Posterior vena cava (tissue), 2 donors: ENCODE results near the gene FAM184A. TPM values are rescaled to one million over a fixed set of nuclear protein-coding genes. Genes with fewer than 3 reads are reported as not detected.

ENCODE experiments used
- DNase-seq: peaks from one replicate; pipeline ENCODE4 v3.0.0-alpha.2; 2020; ENCODE audit warnings: low spot score
- intact Hi-C, 2 donors: fragments of 100-400 bp; cut with DNase I; formaldehyde crosslinking; loops; one replicate each; pipeline versions ENCODE4 v1.14.1 to v1.14.2; 2022 to 2023
- total RNA-seq, 2 donors: library from RNA; stranded (reverse); fragmentation: NEBNext Ultra II Directional; extraction: Animal tissue kit (Norgen Biotek cat#: 25700); gene quantifications; one replicate each; pipeline ENCODE4 v1.2.1, GENCODE V29; 2021
- donor health status: DM: yes; HTN: yes; CAD: no.
- donor health status: DM: yes; HTN: yes; CAD: no.

FAM184A gene
- total RNA-seq, 2 donors from 2014 or later: 4.5 to 5.9 TPM

DNA sequence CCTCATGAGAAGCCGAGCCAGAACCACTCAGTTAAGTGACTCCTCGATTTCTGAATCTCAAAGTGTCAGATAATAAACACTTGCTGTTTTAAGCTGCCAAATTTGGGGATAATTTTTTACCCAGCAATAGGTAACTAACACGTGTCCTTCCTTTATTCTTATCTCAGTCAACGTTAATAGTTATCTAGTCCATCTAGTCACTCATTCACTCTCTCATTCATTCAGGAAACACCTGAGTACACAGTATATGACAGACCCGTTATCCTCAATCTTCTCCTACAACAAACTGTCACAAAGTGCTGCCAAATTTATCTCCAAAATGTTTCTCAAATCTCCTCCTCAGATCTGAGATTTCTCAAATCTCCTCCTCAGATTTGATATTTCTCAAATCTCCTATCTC lies 13.1 kb downstream of the FAM184A start:
- DNase-seq: no peak
- intact Hi-C loops: no loop called here

DNA sequence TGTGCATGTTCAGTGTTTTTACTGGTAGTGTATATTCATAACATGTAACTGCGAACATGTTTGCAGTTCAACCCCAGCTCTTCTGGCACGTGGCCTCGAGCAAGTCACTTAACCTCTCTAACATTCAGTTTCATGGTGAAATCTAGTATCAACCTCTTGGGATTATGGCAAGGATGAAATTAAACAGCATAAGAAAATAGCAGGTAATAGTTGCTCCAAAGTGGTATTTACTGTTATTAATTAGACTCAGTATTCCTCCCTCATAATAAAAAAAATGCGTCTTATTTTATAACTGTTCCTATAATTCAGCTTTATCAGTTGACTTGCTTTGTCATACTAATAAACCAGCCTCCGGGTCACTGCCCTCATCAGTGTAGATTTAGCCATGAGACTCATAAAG lies 15.0 kb downstream of the FAM184A start:
- intact Hi-C loops: no loop called here
- DNase-seq: no peak

DNA sequence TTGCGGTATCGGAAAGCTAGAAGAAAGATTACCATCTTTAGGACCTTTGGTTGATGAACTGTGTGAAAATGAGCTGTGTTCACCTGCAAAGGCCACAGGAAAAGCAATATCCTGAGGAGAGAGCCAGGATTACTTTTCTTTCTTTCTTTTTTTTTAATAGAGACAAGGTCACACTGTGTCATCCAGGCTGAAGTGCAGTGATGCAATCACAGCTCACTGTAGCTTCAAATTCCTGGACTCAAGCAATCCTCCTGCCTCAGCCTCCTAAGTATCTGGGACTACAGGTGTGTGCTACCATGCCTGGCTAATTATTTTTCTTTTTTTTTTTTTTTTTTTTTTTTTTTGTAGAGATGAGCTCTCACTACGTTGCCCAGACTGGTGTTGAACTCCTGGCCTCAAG lies 17.2 kb downstream of the FAM184A start:
- intact Hi-C loops: no loop called here
- DNase-seq: no peak

DNA sequence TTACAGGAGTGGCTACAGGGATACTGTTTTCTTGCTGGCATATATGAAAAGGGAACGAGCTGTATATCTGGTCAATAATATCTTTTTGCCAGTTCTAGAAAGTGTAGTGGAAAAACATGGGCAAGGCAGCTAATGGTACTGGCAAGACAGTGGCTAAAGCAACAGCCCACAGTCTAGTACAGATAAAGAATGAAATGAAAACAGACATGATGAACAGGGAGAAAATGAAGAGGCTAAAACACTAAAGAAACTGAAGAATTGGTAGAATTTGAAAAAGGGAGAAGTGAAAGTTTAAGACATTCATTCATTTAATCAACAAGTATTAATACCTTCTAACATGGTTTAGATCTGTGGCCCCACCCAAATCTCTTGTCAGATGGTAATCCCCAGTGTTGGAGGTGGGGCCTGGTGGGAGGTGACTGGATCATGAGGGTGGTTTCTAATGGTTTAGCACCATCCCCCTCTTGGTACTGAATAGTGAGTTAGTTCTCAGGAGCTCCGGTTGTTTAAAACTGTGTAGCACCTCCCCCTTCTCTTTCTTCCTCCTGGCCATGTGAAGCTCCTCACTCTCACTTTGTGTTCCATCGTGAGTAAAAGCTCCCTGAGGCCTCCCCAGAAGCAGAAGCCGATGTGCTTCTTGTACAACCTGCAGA lies 18.1 kb downstream of the FAM184A start:
- DNase-seq: no peak
- intact Hi-C loops: no loop called here

DNA sequence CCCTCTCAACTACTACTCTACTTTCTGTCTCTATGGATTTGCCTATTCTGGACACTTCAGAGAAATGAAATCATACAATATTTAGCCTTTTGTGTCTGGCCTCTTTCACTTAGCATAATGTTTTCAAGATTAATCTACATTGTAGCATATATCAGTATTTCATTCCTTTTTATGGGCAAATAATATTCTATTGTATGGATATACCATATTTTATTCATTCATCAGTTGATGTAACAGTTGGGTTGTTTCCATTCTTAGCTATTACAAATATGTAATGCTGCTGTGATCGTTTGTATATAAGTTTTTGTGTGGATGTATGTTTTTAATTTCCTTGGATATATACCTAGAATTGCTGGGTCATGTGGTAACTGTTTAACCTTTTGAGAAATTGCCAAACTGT lies 23.4 kb downstream of the FAM184A start:
- intact Hi-C loops: no loop called here
- DNase-seq: no peak

DNA sequence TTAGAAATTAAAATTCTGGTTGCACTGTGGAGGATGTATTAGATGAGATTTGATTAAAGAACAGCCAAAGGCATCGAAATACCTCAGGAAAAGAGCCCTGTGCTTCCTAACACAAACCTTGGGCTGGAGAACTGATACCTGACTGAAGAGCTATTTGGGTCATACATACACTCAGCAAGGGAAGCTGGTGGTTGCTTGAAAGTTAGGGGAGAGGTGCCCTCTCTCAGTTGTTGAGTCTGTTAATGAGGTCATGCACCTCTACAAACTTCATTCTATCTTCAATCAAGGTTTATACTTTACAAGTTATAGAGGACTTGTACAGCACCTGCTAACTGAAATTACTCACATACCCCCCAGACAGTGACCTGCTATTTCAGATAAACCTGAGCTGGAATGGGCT lies 25.5 kb downstream of the FAM184A start:
- intact Hi-C loops: no loop called here

DNA sequence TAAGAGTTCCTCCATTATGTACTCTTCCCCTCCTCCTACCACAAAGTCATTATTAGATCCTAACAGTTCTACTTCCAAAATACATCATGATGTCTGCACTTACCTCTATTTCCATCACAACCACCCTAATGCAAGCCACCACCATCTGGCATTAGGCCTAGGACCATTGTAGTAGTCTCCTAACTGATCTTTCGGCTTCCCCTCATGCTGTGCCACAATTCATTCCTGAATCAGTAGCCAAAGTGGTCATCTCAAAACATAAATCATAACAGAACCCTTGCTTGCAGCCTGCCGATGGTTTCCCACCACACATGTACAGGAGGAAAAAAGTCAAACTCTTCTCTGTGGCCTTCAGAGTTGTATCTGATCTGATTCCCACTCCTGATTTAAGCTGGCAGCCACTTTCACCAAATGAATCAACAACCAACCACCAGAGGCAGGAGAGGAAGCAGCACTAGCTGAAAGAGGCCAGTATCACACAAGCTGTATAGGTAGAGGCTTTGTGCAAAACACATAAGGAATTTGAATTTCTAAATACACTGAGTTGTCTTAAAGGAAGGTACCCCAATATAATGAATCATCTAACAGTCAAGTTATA lies 26.1 kb downstream of the FAM184A start:
- no peak for DNase-seq
- intact Hi-C loops: no loop called here

More for the DNA sequence above, 25.5 kb downstream of the FAM184A start:
- DNase-seq: no peak

DNA sequence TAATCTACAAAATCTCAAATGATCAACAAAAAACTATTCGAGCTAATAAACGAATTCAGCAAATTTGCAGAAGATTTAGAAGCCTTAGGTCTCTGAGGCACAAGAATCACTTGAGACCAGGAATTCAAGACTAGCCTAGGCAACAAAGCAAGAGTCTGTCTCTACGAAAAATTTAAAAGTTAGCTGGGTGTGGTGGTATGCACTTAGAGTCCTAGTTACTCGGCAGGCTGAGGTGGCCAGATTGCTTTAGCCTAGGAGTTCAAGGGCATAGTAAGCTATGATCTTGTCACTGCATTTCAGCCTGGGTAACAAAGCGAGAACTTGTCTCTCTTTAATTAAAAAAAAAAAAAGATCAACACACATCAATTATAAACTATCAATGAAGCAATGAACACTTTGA lies 34.2 kb downstream of the FAM184A start:
- DNase-seq: no peak
- intact Hi-C loops: no loop called here

DNA sequence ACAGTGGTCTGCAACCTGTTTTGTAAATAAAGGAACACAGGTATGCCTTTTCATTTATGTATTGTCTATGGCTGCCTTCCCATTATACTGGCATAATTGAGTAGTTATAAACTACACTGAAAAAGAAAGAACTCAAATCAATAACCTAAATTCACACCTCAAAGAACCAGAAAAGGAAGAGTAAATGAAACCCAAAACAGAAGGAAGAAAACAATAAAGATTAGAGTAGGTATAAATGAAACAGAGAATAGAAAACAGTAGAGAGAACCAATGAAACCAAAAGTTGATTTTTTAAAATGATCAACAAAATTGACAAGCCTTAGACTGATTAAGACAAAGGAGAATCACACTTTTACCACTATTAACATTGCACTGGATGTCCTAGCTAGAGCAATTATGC lies 34.7 kb downstream of the FAM184A start:
- intact Hi-C loops: no loop called here

DNA sequence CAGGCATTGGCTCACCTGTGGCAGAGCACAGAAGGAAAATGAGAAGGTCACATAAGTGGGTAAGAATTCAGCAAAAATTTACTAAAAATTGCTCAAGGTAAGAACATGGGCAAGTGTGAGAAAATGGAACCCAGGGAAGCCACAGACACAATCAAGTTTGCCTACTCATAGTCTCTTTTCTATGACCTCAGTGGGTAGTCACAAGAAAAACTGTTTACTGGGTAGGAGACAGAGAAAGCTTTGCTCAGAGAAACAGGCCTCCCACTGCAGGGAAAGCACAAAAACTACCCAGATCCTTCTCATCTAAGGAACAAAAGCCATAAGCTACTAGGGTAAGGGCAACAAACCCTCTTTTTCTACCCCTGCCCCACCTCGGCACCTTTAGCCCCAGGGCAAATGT lies 35.2 kb downstream of the FAM184A start:
- no peak for DNase-seq
- intact Hi-C loops: no loop called here

More for the DNA sequence above, 34.7 kb downstream of the FAM184A start:
- DNase-seq: no peak

DNA sequence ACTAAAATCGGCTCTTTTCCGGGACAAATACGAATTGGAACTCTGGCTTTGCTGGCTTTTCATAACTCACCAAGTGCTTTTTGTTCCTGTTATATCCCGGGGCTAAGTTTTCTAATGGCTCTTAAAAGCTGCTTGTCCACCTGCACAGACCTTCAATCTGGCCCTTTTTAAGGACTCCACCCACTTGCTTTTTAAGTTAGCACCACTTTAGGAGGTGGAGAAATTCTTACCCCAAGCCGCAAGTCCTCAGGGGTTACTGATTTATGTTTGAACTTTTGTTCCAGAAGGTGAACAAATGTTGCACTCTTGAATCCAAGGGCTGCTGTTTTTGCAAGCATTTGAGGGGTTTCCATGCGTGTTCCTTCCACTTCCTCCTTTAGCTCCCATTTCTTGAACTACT lies 37.8 kb downstream of the FAM184A start:
- intact Hi-C loops: no loop called here

DNA sequence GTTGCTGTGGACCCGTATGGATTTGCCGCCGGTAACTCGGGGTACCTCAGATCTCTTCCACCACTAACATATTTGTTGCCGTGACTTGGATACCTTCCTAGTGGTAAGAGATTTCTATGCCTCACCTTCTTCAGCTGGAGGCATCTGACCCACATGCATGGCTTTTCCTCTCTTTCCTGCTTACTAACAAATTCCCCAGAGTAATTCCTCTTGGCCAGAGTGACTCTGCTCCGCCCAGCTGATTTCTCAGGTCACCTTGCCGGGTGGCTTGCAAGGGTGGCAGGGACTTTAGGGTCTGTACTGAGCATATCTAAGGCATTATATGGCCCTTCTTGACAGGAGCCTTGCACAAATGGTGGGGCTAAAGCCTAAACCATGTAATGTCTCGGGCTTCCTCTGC lies 38.2 kb downstream of the FAM184A start:
- intact Hi-C loops: no loop called here
- DNase-seq: no peak

More for the DNA sequence above, 37.8 kb downstream of the FAM184A start:
- DNase-seq: no peak

DNA sequence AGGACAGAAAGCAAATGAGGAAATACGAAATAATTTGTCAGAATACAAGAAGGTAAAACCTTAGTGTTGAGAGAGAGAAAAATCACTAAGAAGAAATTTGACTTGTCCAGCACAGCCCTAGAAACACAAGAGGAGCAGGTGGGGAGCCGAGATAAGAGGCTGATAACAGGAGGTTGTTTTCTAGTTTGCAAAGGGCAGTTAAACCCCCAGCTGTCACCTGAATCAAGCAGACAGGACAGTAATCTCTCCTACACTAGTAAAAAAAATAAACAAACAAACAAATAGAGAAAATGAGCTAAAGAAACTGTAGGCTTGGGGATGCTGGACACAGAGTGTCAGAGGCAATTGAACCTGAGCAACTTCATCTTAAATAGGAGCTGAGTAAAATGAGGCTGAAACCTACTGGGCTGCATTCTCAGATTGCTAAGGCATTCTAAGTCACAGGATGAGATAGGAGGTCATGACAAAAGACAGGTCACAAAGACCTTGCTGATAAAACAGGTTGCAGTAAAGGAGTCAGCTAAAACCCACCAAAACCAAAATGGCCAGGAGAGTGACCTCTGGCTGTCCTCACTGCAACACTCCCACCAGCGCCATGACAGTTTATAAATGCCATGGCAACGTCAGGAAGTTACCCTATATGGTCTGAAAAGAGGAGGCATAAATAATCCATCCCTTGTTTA lies 40.4 kb downstream of the FAM184A start:
- intact Hi-C loops: no loop called here
- no peak for DNase-seq

DNA sequence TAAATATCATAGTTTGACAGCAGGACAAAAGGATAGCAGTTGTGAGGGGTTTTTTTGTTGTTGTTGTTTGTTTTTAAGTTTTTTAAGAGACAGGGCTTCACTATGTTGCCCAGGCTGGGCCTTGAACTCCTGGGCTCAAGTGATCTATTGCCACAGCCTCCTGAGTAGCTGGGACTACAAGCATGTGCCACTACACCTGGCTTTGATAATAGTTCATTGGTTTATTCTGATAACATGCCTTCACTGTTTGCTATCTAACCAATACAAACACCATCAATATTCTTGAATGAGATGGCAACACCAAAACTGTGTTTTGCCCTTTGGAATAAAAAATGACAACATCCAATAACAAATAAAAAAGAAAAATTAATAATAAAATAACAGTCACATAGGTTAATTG lies 41.2 kb downstream of the FAM184A start:
- intact Hi-C loops: no loop called here
- no peak for DNase-seq

DNA sequence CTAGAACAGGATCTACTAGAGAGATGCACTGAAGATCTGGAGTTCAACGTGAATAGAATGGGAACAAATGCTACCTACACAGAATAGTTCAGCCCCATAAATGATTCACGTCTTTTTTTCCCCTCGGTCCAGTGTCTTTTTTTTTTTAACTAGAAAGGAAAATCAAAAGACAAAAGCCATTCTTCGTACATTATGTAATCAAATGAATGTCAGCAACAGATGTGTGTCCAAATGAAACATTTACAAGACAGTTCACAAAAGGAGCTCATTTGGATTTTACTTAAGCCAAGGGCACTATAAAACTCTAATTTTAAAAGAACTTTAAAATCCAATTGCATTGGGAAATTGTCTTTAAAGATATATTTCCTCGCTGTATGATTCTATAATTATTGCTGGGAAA lies 42.4 kb downstream of the FAM184A start:
- no peak for DNase-seq
- intact Hi-C loops: no loop called here

DNA sequence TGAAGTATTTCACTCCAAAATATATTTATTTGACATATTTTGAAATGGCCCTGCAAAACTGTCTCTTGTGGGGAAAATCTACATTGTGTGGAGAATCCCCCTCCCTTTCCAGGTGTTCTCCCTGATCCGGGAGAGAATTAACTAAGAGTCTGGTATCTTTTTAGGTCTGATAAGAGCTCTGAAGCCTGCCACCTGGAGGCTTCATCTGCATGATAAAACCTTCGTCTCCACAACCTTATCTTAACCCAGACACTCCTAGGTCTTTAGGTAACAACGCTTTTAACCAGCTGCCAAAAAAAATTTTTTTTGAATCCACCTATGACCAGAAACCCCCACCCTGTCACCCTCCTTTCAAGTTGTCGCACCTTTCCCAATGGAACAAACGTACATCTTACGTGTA lies 43.0 kb downstream of the FAM184A start:
- intact Hi-C loops: no loop called here
- no peak for DNase-seq

DNA sequence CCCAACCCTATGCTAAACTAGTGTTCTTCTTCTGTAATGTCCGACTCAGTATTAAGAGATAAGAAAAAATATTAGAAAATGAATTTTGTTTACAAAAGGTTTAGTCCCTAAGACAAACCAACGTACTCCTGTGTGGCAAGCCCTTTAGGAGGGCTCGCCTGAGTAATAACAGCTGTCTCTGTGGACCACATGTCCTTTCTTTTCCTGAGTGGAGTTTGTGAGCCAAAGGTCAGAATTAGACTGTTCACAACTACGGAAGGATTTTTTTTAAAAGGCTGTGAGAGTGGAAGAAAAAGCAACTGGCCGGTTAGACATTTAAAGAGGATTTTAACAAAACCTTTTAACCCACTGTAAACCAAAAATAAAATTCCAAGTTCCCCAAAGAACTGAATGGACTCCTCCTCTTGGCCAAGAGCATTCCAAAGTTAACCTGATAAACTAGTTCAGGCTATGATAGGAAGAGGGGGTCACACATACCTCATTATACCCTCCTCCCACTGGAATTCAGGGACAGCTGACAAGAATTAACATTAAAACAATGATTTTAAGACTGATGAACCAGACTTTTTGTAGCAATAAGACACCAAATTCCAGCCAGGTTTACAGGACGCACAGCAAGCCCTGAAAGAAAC lies 43.5 kb downstream of the FAM184A start:
- intact Hi-C loops: no loop called here
- DNase-seq: no peak

DNA sequence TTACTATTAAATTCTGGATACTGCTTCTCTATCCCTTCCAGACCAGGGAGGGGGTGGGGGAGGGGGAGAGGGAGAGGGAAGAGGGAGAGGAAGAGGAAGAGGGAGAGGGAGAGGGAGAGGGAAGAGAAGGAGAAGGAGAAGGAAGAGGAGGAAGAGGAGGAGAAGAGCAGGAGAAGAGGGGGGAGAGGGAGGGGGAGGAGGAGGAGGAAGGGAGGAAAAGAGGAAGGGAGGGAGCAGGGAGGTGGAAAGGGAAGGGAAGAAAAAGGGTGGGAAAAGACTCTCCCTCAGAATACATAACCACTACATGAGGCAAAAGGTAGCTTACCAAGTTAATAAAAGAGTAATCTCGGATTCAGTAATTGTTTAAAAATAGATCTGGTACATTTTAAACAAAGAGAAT lies 46.0 kb downstream of the FAM184A start:
- intact Hi-C loops: no loop called here
- no peak for DNase-seq

DNA sequence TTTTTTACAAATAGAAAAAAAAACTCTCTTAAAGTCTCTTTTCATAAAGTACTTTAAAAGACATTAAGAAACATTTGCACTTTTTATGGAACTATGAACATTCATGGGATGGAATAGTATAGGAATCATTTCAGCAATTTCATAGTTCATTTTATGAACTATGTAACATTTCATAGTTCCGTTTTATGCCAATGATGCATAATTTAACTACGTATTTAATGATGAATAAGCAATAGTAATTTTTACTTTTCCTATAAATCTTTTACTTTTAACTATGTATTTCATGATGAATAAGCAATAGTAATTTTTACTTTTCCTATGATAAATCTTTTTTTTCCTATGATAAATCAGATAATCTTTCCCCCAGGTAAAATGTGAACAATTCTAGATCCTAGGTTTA lies 47.7 kb downstream of the FAM184A start:
- DNase-seq: no peak
- intact Hi-C loops: no loop called here

DNA sequence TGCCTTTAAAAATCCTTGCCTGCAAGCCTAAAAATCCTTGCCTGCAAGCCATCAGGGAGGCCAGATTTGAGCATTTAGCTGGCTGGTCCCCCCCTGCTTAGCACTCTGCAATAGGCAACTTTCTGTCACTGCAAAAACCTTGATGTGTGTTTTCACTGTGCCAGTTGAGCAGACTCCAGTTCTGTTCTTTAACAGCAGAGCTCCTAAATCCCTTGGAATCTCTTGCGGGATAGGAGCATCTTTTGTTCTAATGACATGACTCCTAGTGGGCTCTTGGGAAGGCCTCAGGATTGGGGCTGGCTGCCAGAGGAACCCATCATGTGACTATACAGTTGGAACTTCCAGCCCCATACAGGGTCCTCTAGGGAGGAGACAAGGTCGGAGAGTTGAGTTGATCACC lies 50.4 kb downstream of the FAM184A start:
- DNase-seq: no peak
- intact Hi-C loops: no loop called here

DNA sequence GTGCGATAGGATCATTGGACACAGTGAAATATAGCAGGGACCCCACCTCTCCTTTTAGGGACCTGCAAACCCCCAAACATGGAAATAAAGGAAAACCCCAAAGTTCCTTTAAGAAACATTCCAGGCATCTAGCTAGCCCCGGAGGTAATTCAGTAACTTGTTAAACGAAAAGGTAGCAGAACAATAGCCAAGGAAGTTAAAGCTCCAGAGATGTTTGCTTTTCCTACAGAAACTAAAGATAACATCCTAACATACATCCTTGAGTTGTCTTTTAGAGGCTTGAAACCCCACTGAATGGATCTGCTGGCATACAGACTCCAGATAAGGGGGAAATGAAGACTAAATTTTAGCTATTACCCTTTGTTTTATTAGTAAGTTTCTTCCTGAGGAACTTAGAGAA lies 51.0 kb downstream of the FAM184A start:
- no peak for DNase-seq
- intact Hi-C loops: no loop called here
